IMR-90 (cell line): ENCODE data around the gene SYMPK. TPM values are rescaled to one million over a fixed set of nuclear protein-coding genes. Genes with fewer than 3 reads are reported as not detected.

Experiments
- ATAC-seq: fragments of 200-7000 bp; cut with Tn5 transposase; 2 replicates; pipeline ENCODE4 v1.9.1; 2020; ENCODE audit warnings: low read depth, mild to moderate bottlenecking, moderate library complexity
- BruUV-seq: library from RNA; stranded (reverse); fragments of 400-500 nt; replicated peaks from 2 replicates; lab custom pipeline; 2021; lab: Mats Ljungman, UMichigan
- CTCF ChIA-PET: fragments of 300-600 bp; formaldehyde crosslinking; extraction: SDS; loops from one replicate; lab custom pipeline; 2021; ENCODE audit warnings: antibody characterized with exemption; lab: Yijun Ruan, JAX
- POLR2A ChIA-PET: fragments of 300-600 bp; sonication (Branson Sonifier 250); formaldehyde crosslinking; loops from one replicate; lab custom pipeline; 2022; ENCODE audit warnings: antibody characterized with exemption; ENCODE audit not compliant: unreplicated experiment; lab: Charles Lee
- DNase-seq: peaks from one replicate; pipeline ENCODE4 v3.0.0; 2013
- H2AFZ ChIP-seq: replicated peaks from 2 replicates; pipeline ENCODE3; 2013; ENCODE audit warnings: low read length, mild to moderate bottlenecking; ENCODE audit not compliant: poor library complexity
- H2AK5ac ChIP-seq: 2 replicates; pipeline ENCODE4 v1.6.1; 2013; ENCODE audit warnings: low read depth, low read length, inconsistent platforms
- H2AK9ac ChIP-seq: replicated peaks from 2 replicates; pipeline ENCODE3; 2013; ENCODE audit warnings: mild to moderate bottlenecking, low read depth, low read length, moderate library complexity; ENCODE audit not compliant: poor library complexity
- H2BK120ac ChIP-seq: 2 replicates; pipeline ENCODE4 v1.6.1; 2013; ENCODE audit warnings: low read depth, low read length, inconsistent platforms
- H2BK15ac ChIP-seq: 3 replicates; pipeline ENCODE4 v1.6.1; 2013; ENCODE audit warnings: low read depth, low read length, inconsistent platforms
- H2BK20ac ChIP-seq: 2 replicates; pipeline ENCODE4 v1.6.1; 2013; ENCODE audit warnings: low read depth, mild to moderate bottlenecking, inconsistent platforms, low read length, moderate library complexity
- H2BK5ac ChIP-seq: 2 replicates; pipeline ENCODE4 v1.6.1; 2013; ENCODE audit warnings: mild to moderate bottlenecking, low read depth, low read length, inconsistent platforms; ENCODE audit not compliant: poor library complexity, severe bottlenecking
- H3K14ac ChIP-seq: replicated peaks from 2 replicates; pipeline ENCODE4 v1.6.1; 2013; ENCODE audit warnings: low read depth, low read length, inconsistent platforms
- H3K18ac ChIP-seq: 2 replicates; pipeline ENCODE4 v1.6.1; 2013; ENCODE audit warnings: low read depth, low read length, control low read depth
- H3K23ac ChIP-seq: 2 replicates; pipeline ENCODE4 v1.6.1; 2013; ENCODE audit warnings: low read depth, low read length, inconsistent platforms
- H3K27ac ChIP-seq: 2 replicates; pipeline ENCODE4 v1.5.1; 2013; ENCODE audit warnings: mild to moderate bottlenecking, control low read depth, low read length; ENCODE audit not compliant: insufficient read depth
- H3K27me3 ChIP-seq: 2 replicates; pipeline ENCODE4 v1.6.1; 2013; ENCODE audit warnings: low read length; ENCODE audit not compliant: control insufficient read depth, insufficient read depth
- H3K36me3 ChIP-seq: 2 replicates; pipeline ENCODE4 v1.6.1; 2013; ENCODE audit warnings: low read length, mixed read lengths; ENCODE audit not compliant: control insufficient read depth, insufficient read depth
- H3K4ac ChIP-seq: 2 replicates; pipeline ENCODE4 v1.6.1; 2013; ENCODE audit warnings: low read depth, low read length, inconsistent platforms
- H3K4me1 ChIP-seq: 2 replicates; pipeline ENCODE4 v1.6.1; 2013; ENCODE audit warnings: low read length, mixed read lengths; ENCODE audit not compliant: control insufficient read depth, insufficient read depth
- H3K4me2 ChIP-seq: 2 replicates; pipeline ENCODE4 v1.6.1; 2013; ENCODE audit warnings: low read depth, mild to moderate bottlenecking, control low read depth, low read length, moderate library complexity
- H3K4me3 ChIP-seq: 2 replicates; pipeline ENCODE4 v1.5.1; 2013; ENCODE audit warnings: low read depth, mild to moderate bottlenecking, control low read depth, low read length, moderate library complexity; ENCODE audit not compliant: insufficient read depth
- H3K56ac ChIP-seq: 2 replicates; pipeline ENCODE4 v1.6.1; 2013; ENCODE audit warnings: low read length, inconsistent platforms; ENCODE audit not compliant: insufficient read depth; ENCODE audit errors: extremely low read depth
- H3K79me1 ChIP-seq, 2 experiments: 2 replicates each; pipeline ENCODE4 v1.6.1; 2013; ENCODE audit warnings: low read length in 2 of 2, inconsistent platforms in 1 of 2, low read depth in 1 of 2
- H3K9ac ChIP-seq: 2 replicates; pipeline ENCODE4 v1.6.1; 2013; ENCODE audit warnings: low read depth, low read length, control low read depth
- H3K9me1 ChIP-seq: 2 replicates; pipeline ENCODE4 v1.6.1; 2013; ENCODE audit warnings: low read length, inconsistent platforms; ENCODE audit not compliant: insufficient read depth
- H3K9me3 ChIP-seq: 2 replicates; pipeline ENCODE4 v1.6.1; 2013; ENCODE audit warnings: low read length; ENCODE audit not compliant: control insufficient read depth, insufficient read depth
- H4K20me1 ChIP-seq: 2 replicates; pipeline ENCODE4 v1.6.1; 2013; ENCODE audit warnings: low read length, inconsistent platforms; ENCODE audit not compliant: insufficient read depth
- H4K5ac ChIP-seq: 2 replicates; pipeline ENCODE4 v1.6.1; 2013; ENCODE audit warnings: mild to moderate bottlenecking, low read depth, low read length, control low read depth
- H4K8ac ChIP-seq, 2 experiments: 2 replicates each; pipeline ENCODE4 v1.6.1; 2013; ENCODE audit warnings: low read depth in 2 of 2, low read length in 2 of 2, control low read depth in 1 of 2, inconsistent platforms in 1 of 2
- H4K91ac ChIP-seq: 2 replicates; pipeline ENCODE4 v1.6.1; 2013; ENCODE audit warnings: low read depth, low read length, inconsistent platforms; ENCODE audit not compliant: insufficient read depth
- BHLHE40 ChIP-seq: fragments of 150-350 bp; IDR thresholded peaks from 2 replicates; pipeline ENCODE4 v1.6.1; 2016; ENCODE audit warnings: mild to moderate bottlenecking, low read depth, low read length
- CEBPB ChIP-seq: IDR thresholded peaks from 2 replicates; pipeline ENCODE4 v1.6.1; 2012; ENCODE audit warnings: low read depth, low read length, improper control_type of control experiment
- CTCF ChIP-seq: conservative IDR thresholded peaks from 2 replicates; pipeline ENCODE4 v1.5.1; 2012; ENCODE audit warnings: mild to moderate bottlenecking, low read depth, low read length, improper control_type of control experiment
- ELK1 ChIP-seq: fragments of 150-350 bp; IDR thresholded peaks from 2 replicates; pipeline ENCODE4 v1.6.1; 2016; ENCODE audit warnings: low read depth, mild to moderate bottlenecking, low read length, moderate library complexity, borderline replicate concordance
- FOS ChIP-seq: fragments of 150-350 bp; IDR thresholded peaks from 2 replicates; pipeline ENCODE4 v1.6.1; 2016; ENCODE audit warnings: low read depth, low read length
- MAZ ChIP-seq: IDR thresholded peaks from 2 replicates; pipeline ENCODE4 v1.6.1; 2012; ENCODE audit warnings: low read depth, mild to moderate bottlenecking, low read length, improper control_type of control experiment, moderate library complexity, borderline replicate concordance
- MXI1 ChIP-seq: IDR thresholded peaks from 2 replicates; pipeline ENCODE4 v1.6.1; 2012; ENCODE audit warnings: low read depth, mild to moderate bottlenecking, low read length, moderate library complexity, borderline replicate concordance
- POLR2A ChIP-seq: IDR thresholded peaks from 2 replicates; pipeline ENCODE4 v1.6.1; 2012; ENCODE audit warnings: mild to moderate bottlenecking, low read depth, low read length
- RAD21 ChIP-seq: IDR thresholded peaks from 2 replicates; pipeline ENCODE4 v1.6.1; 2012; ENCODE audit warnings: low read length, improper control_type of control experiment
- RFX5 ChIP-seq: IDR thresholded peaks from 2 replicates; pipeline ENCODE4 v1.8.0; 2012; ENCODE audit warnings: low read depth, mild to moderate bottlenecking, low read length, moderate library complexity
- USF2 ChIP-seq: fragments of 150-350 bp; IDR thresholded peaks from 2 replicates; pipeline ENCODE4 v1.6.1; 2017; ENCODE audit warnings: mild to moderate bottlenecking, antibody characterized with exemption, low read length, low read depth
- WGBS, 2 experiments: methylation state at CpG; one replicate each; pipeline versions ENCODE4 v1.1.5 to v1.1.7; 2013; ENCODE audit warnings: missing lambda C conversion rate in 2 of 2; ENCODE audit not compliant: insufficient read length in 1 of 2; ENCODE audit errors: extremely low coverage in 2 of 2; 5-methylcytosine and 5-hydroxymethylcytosine counted together
- dilution Hi-C: fragments of 300-500 bp; cut with HindIII; formaldehyde crosslinking; loops from one replicate; pipeline ENCODE4 v1.14.3; 2018; ENCODE audit warnings: low sequenced_read_pairs; ENCODE audit not compliant: unreplicated experiment
- in situ Hi-C: fragments of 300-500 bp; cut with MboI; formaldehyde crosslinking; loops from 3 replicates; pipeline ENCODE4 v1.14.3; 2019; ENCODE audit warnings: low sequenced_read_pairs, inconsistent platforms, mixed read lengths
- intact Hi-C: fragments of 100-400 bp; cut with micrococcal nuclease; formaldehyde crosslinking; loops from 2 replicates; pipeline ENCODE4 v1.10.0; 2022
- polyA plus RNA-seq, 3 experiments: library from polyadenylated mRNA; depleted of rRNA; stranded (reverse); fragments of >200 nt; gene quantifications; 2 replicates each; pipeline ENCODE4 v1.2.3, GENCODE V29; 2012; ENCODE audit warnings: low replicate concordance in 1 of 3
- total RNA-seq: library from RNA; depleted of rRNA; stranded (reverse); fragments of >200 nt; gene quantifications from 2 replicates; pipeline ENCODE4 v1.2.3, GENCODE V29; 2012

SYMPK gene
- total and polyA plus RNA-seq, 2 of the 4 experiments (the other 2 are of a cell fraction): 35.3 to 71.5 TPM

GRCh38 chr19:45794627-45795026 lies 68.3 kb downstream of the SYMPK start:
- no peak overlapping the region for H3K56ac ChIP-seq
- peaks cover 4% of the 10 kb centered on the region; the same call in 1 of the 2 replicates for H4K20me1 ChIP-seq
- no peak overlapping the region for H3K4me3 ChIP-seq
- in situ Hi-C loops (no loop called here), dilution Hi-C loops (no loop called here), intact Hi-C loops (no loop called here)
- no peak overlapping the region for H4K91ac ChIP-seq
- no peak overlapping the region for H2AFZ ChIP-seq
- WGBS, 2 experiments: 100% methylated on average over 1 of the region's 2 CpGs; no CpG with 5 or more reads in 1 of the 2 experiments
- POLR2A ChIA-PET: no interaction called here
- no peak overlapping the region for H2BK5ac ChIP-seq
- H3K36me3 ChIP-seq: peaks cover 4% of the 10 kb centered on the region; the same call in 1 of the 2 replicates
- peaks cover 7% of the 10 kb centered on the region for H3K4me1 ChIP-seq
- no peak overlapping the region for H2BK15ac ChIP-seq
- no peaks in the 10 kb centered on the region for H3K9me3 ChIP-seq
- H3K9ac ChIP-seq: no peak overlapping the region
- H3K14ac ChIP-seq: no peak overlapping the region
- H2BK120ac ChIP-seq: no peak overlapping the region
- DNase-seq (no peak), ATAC-seq (no peak)
- H3K4me2 ChIP-seq: no peak overlapping the region
- H3K79me1 ChIP-seq: peaks cover 7 to 24% of the 10 kb centered on the region in 2 experiments
- CTCF ChIA-PET: no interaction called here
- no peak overlapping the region for H3K23ac ChIP-seq
- no peak overlapping the region for H4K5ac ChIP-seq
- H3K27me3 ChIP-seq: no peaks in the 10 kb centered on the region
- no peak overlapping the region for H2AK9ac ChIP-seq
- no peak overlapping the region for H3K18ac ChIP-seq
- no peak overlapping the region for H2AK5ac ChIP-seq
- no peak overlapping the region for H2BK20ac ChIP-seq
- peaks cover 5% of the 10 kb centered on the region for H3K9me1 ChIP-seq
- no peak overlapping the region for H3K27ac ChIP-seq
- H4K8ac ChIP-seq: no peak overlapping the region
- TF ChIP-seq USF2 (no peak), RFX5 (no peak), CTCF (no peak), ELK1 (no peak), CEBPB (no peak), BHLHE40 (no peak), RAD21 (no peak), MAZ (no peak), FOS (no peak), POLR2A (no peak), MXI1 (no peak)
- no TSS peak for BruUV-seq
- no peak overlapping the region for H3K4ac ChIP-seq
